ENCODE results near the gene RELT.

GRCh38 chr11:73333640-73334383, 42.4 kb upstream of the RELT start:
- TF ChIP-seq CTCF (IDR thresholded peaks at IDR 0.05; ENCODE audit: insufficient read depth, low read depth, low read length) = no peak
- TF ChIP-seq EZH2 (IDR thresholded peaks at IDR 0.05; ENCODE audit: insufficient read depth, low read length) = no peak

Data from astrocyte (in vitro differentiated cells and primary cell).